Uterus (tissue), 4 donors: ENCODE measurements around the gene RUNX1. TPM values are rescaled to one million over a fixed set of nuclear protein-coding genes. Genes with fewer than 3 reads are reported as not detected.

Experiments
- DNase-seq, 2 donors: peaks; one replicate each; pipeline ENCODE4 v3.0.0-alpha.2; 2019 to 2020
- H3K27ac ChIP-seq, 2 donors: fragments of 200-600 bp; sonication (generic); 1 replicate in 1 of 2; 2 replicates in 1 of 2; pipeline ENCODE4 v1.5.1; 2016 to 2018
- H3K27me3 ChIP-seq, 2 donors: fragments of 200-600 bp; sonication (generic); one replicate each; pipeline ENCODE4 v1.5.1; 2018 to 2019; ENCODE audit warnings: control low read depth in 1 of 2
- H3K36me3 ChIP-seq, 2 donors: fragments of 200-600 bp; sonication (generic); one replicate each; pipeline ENCODE4 v1.5.1; 2019; ENCODE audit warnings: control low read depth in 1 of 2
- H3K4me1 ChIP-seq, 2 donors: fragments of 200-600 bp; sonication (generic); one replicate each; pipeline ENCODE4 v1.5.1; 2018 to 2019; ENCODE audit warnings: control low read depth in 1 of 2
- H3K4me3 ChIP-seq, 2 donors: fragments of 200-600 bp; sonication (generic); 1 replicate in 1 of 2; 2 replicates in 1 of 2; pipeline ENCODE4 v1.5.1; 2018 to 2019; ENCODE audit warnings: mild to moderate bottlenecking in 1 of 2
- H3K9me3 ChIP-seq, 2 donors: fragments of 200-600 bp; sonication (generic); one replicate each; pipeline ENCODE4 v1.5.1; 2019; ENCODE audit warnings: control low read depth in 1 of 2
- POLR2A ChIP-seq, 2 donors: fragments of 450-650 bp; IDR thresholded peaks; one replicate each; pipeline ENCODE4 v1.6.1; 2016; ENCODE audit warnings: antibody characterized with exemption in 2 of 2, mild to moderate bottlenecking in 1 of 2, moderate library complexity in 1 of 2
- intact Hi-C: fragments of 100-400 bp; cut with DNase I; formaldehyde crosslinking; loops from one replicate; pipeline ENCODE4 v1.15.1; 2023; ENCODE audit warnings: low total_unique reads
- total RNA-seq, 4 donors: library from RNA; depleted of rRNA in 3 of 4; stranded (reverse); fragments of >200 nt in 3 of 4; gene quantifications; one replicate each; pipeline versions ENCODE4 v1.1.0 to v1.2.4, GENCODE V29; 2014 to 2023
- TF ChIP-seq, protein P1 (sequence below), 4 experiments: fragments of 200-600 bp in 2 of 4; fragments of 450-650 bp in 2 of 4; sonication (generic) in 2 of 4; IDR thresholded peaks; one replicate each; pipeline ENCODE4 v1.5.1; 2016 to 2019; ENCODE audit warnings: antibody characterized with exemption in 4 of 4, mild to moderate bottlenecking in 2 of 4, moderate library complexity in 1 of 4
- donor health status: DM: yes; HTN: yes; CAD: no.

The RUNX1 gene
- total RNA-seq, 4 donors from 2014 or later: under 0.01 to 13.2 (median 8.7) TPM

DNA sequence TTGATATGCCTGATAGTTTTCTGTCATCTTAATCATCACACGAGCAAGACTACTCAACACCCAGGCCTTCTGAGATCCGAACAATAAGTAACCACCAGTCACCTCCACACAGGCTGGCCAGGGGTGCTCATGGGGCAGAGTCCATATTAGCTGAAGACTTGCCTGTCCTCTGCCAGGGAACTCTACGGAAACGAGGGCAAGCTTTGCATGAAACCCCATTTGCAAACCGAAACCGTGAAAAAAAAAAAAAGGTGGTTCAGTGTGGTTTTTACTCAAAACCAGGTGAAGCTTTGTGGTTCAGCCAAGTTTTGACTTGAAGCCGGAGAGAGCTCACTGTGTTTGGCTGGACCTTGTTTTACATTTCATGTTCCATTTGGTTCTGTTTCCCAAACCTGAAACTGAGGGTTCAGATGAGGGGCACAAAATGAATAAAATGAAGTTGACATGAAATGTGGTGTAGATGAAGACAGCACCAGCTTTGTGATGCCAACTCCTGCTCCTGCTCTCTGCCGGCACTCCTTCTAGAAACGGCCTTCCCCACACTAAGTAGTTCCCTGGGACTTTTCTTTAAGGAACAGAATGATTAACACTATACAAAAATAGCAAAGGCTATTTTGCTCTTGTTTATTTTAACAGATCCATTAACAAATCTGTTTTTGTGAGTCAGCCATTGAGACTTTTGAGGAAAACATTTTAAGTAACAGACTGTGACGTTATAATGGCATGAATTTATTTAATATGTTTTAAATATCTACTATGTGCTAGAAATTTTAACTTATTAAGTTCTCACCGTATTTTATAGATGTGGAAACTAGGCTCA, 74.7 kb downstream of the RUNX1 start:
- intact Hi-C loops: no loop called here
- no peaks in the 10 kb centered on the region for H3K27me3 ChIP-seq
- H3K4me3 ChIP-seq: no peak overlapping the region
- no peak for DNase-seq
- no peaks in the 10 kb centered on the region for H3K9me3 ChIP-seq
- H3K27ac ChIP-seq: no peak overlapping the region
- TF ChIP-seq POLR2A (IDR thresholded peaks at IDR 0.05): no peak
- TF ChIP-seq, protein P1, sequence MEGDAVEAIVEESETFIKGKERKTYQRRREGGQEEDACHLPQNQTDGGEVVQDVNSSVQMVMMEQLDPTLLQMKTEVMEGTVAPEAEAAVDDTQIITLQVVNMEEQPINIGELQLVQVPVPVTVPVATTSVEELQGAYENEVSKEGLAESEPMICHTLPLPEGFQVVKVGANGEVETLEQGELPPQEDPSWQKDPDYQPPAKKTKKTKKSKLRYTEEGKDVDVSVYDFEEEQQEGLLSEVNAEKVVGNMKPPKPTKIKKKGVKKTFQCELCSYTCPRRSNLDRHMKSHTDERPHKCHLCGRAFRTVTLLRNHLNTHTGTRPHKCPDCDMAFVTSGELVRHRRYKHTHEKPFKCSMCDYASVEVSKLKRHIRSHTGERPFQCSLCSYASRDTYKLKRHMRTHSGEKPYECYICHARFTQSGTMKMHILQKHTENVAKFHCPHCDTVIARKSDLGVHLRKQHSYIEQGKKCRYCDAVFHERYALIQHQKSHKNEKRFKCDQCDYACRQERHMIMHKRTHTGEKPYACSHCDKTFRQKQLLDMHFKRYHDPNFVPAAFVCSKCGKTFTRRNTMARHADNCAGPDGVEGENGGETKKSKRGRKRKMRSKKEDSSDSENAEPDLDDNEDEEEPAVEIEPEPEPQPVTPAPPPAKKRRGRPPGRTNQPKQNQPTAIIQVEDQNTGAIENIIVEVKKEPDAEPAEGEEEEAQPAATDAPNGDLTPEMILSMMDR (IDR thresholded peaks at IDR 0.05): no peak
- no peaks in the 10 kb centered on the region for H3K4me1 ChIP-seq
- H3K36me3 ChIP-seq: no peaks in the 10 kb centered on the region

DNA sequence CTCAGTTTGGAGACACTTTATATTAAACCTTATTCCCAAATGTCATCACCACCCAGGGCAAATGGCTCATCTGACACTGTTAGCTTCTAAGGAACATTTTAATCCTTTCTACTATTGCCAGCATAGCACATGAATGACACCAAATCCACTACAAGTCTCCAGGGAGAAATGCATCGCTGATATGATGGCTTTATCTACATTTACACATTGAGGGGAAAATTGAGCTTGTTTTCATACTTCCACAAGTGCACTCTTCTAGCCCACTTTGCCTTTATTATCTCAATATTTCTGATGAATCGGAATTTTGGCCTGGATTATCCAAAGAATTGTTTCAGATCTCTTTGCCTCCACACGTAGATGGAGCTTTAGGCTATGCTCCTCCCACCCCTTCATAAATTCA, 75.4 kb downstream of the RUNX1 start:
- H3K27me3 ChIP-seq: no peaks in the 10 kb centered on the region
- H3K27ac ChIP-seq: no peak overlapping the region
- H3K4me1 ChIP-seq: no peaks in the 10 kb centered on the region
- DNase-seq: no peak
- no peaks in the 10 kb centered on the region for H3K9me3 ChIP-seq
- H3K4me3 ChIP-seq: no peak overlapping the region
- intact Hi-C loops: no loop called here
- no peak for TF ChIP-seq POLR2A (IDR thresholded peaks at IDR 0.05)
- TF ChIP-seq, protein P1 (IDR thresholded peaks at IDR 0.05): no peak
- no peaks in the 10 kb centered on the region for H3K36me3 ChIP-seq

DNA sequence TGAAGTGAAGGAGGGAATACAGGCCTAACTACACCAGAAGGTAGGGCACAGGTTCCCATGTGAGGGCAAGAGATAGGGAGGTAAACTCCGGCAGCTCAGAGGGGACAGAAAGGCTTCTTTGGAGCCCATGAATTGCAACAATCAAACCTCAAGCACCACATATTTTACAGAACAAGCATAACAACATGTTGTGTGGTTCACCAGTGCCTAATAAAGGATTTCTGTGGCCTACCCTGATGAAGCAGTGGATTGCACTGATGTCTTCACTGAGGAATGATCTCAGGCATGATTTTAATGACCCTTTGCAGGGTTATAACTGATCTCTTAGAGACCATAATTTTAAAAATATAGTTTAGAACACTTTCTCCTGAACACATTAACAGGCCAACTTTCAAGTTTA, 77.4 kb downstream of the RUNX1 start:
- intact Hi-C loops: no loop called here
- Histone ChIP-seq H3K27ac (no peak overlapping the region), H3K4me3 (no peak overlapping the region), H3K36me3 (no peaks in the 10 kb centered on the region), H3K9me3 (no peaks in the 10 kb centered on the region), H3K4me1 (no peaks in the 10 kb centered on the region), H3K27me3 (no peaks in the 10 kb centered on the region)
- no peak for DNase-seq
- no peak for TF ChIP-seq POLR2A (IDR thresholded peaks at IDR 0.05)
- TF ChIP-seq, protein P1 (IDR thresholded peaks at IDR 0.05): no peak

DNA sequence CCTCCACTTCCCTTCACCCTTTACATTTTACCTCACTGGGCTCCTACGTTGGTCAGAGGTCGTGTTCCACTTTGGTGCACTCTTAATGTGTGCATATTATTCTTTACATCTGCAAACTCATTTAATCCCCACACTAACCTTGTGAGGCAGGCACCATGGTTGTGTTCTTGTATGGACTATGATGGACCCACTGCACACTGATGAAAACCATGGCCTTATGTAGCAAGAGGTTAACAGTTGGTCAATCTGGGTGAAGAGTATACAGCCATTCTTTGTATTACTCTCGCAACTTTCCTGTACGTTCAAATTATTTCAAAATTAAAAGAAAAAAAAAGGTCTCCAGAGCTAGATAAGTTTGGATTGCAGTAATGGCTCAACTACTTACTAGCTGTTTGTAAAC, 78.5 kb downstream of the RUNX1 start:
- Histone ChIP-seq H3K4me1 (no peaks in the 10 kb centered on the region), H3K27me3 (no peaks in the 10 kb centered on the region), H3K36me3 (no peaks in the 10 kb centered on the region), H3K4me3 (no peak overlapping the region), H3K27ac (no peak overlapping the region), H3K9me3 (no peaks in the 10 kb centered on the region)
- no peak for DNase-seq
- no peak for TF ChIP-seq POLR2A (IDR thresholded peaks at IDR 0.05)
- TF ChIP-seq, protein P1 (IDR thresholded peaks at IDR 0.05): no peak
- intact Hi-C loops: no loop called here

DNA sequence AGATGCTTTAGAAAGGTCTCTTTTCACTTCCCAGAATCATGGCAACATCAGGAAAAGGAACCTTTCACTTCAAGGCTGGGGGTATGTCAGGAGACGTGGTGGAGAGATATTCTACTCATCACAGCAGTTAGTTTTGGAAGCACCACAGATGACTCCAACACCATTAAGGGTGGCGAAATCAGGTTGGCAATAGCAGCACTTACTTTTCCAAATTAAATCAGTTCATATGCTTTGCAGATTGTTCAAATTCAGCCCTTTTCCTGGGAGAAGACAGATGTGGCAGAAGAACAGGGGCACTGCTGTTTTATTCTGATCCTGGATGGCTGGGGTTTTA, 79.0 kb downstream of the RUNX1 start:
- intact Hi-C loops: no loop called here
- DNase-seq: no peak
- no peak overlapping the region for H3K27ac ChIP-seq
- H3K4me1 ChIP-seq: no peaks in the 10 kb centered on the region
- H3K36me3 ChIP-seq: no peaks in the 10 kb centered on the region
- no peak overlapping the region for H3K4me3 ChIP-seq
- H3K9me3 ChIP-seq: no peaks in the 10 kb centered on the region
- H3K27me3 ChIP-seq: no peaks in the 10 kb centered on the region
- no peak for TF ChIP-seq POLR2A (IDR thresholded peaks at IDR 0.05)
- TF ChIP-seq, protein P1 (IDR thresholded peaks at IDR 0.05): no peak
